K562 (cell line): ENCODE data around the gene PAM. TPM values are rescaled to one million over a fixed set of nuclear protein-coding genes. Genes with fewer than 3 reads are reported as not detected.

Source experiments
- ATAC-seq: fragments of 200-7000 bp; cut with Tn5 transposase; 3 replicates; pipeline ENCODE4 v1.9.1; 2020; ENCODE audit warnings: moderate library complexity
- BruUV-seq: library from RNA; stranded (reverse); fragments of 400-500 nt; replicated peaks from 2 replicates; lab custom pipeline; 2021; lab: Mats Ljungman, UMichigan
- CTCF ChIA-PET: fragments of 300-600 bp; formaldehyde crosslinking; extraction: SDS; loops from one replicate; lab custom pipeline; 2021; ENCODE audit warnings: low intra/inter-chr PET ratio; lab: Yijun Ruan, JAX
- POLR2A ChIA-PET: fragments of 300-600, 350-650 bp; sonication (Branson Sonifier 250); formaldehyde crosslinking; extraction: SDS; loops from one replicate; lab custom pipeline; 2021; ENCODE audit warnings: antibody characterized with exemption, inconsistent platforms; lab: Yijun Ruan, JAX
- DNase-seq, 4 experiments: peaks; one replicate each; pipeline versions ENCODE4 v3.0.0 to v3.0.0-alpha.2; 2011 to 2018; ENCODE audit warnings: low spot score in 3 of 4, mixed read lengths in 3 of 4; ENCODE audit errors: extremely low read depth in 1 of 4
- FAIRE-seq: peaks from 2 replicates; lab custom pipeline; 2011; peaks lifted over from hg19 to GRCh38; lab: Jason Lieb, UNC
- H2AFZ ChIP-seq: 2 replicates; pipeline ENCODE4 v1.6.0; 2011; ENCODE audit warnings: low read depth, low read length, control low read depth, inconsistent platforms
- H3K27ac ChIP-seq: fragments of 200-600 bp; 3 replicates; pipeline ENCODE4 v1.8.0; 2011; ENCODE audit warnings: low read depth, mild to moderate bottlenecking, control low read depth, inconsistent platforms, low read length, moderate library complexity, mixed read lengths; ENCODE audit errors: extremely low read depth
- H3K27me3 ChIP-seq, 2 experiments: fragments of 300-600 bp in 1 of 2; 2 replicates in 1 of 2; 3 replicates in 1 of 2; pipeline versions ENCODE4 v1.6.0 to v1.8.0; 2011; ENCODE audit warnings: inconsistent platforms in 2 of 2, low read length in 2 of 2, mild to moderate bottlenecking in 1 of 2, mixed read lengths in 1 of 2, moderate library complexity in 1 of 2; ENCODE audit not compliant: control insufficient read depth in 2 of 2, insufficient read depth in 2 of 2
- H3K36me3 ChIP-seq: fragments of 300-600 bp; 3 replicates; pipeline ENCODE4 v1.8.0; 2011; ENCODE audit warnings: mild to moderate bottlenecking, low read length, inconsistent platforms; ENCODE audit not compliant: control insufficient read depth, insufficient read depth
- H3K4me1 ChIP-seq, 2 experiments: fragments of 200-600 bp in 1 of 2; replicated peaks in 1 of 2; 2 replicates in 1 of 2; 3 replicates in 1 of 2; pipeline versions ENCODE4 v1.5.1 to v1.8.0; 2011; ENCODE audit warnings: inconsistent platforms in 2 of 2, low read length in 2 of 2, mild to moderate bottlenecking in 1 of 2, mixed read lengths in 1 of 2, moderate library complexity in 1 of 2; ENCODE audit not compliant: control insufficient read depth in 2 of 2, insufficient read depth in 2 of 2
- H3K4me2 ChIP-seq: 2 replicates; pipeline ENCODE4 v1.6.1; 2011; ENCODE audit warnings: low read length, control low read depth, inconsistent platforms, mixed read lengths; ENCODE audit not compliant: insufficient read depth
- H3K4me3 ChIP-seq: fragments of 200-600 bp; sonication (generic), shearing (Covaris generic); 2 replicates; pipeline ENCODE4 v1.5.1; 2016; ENCODE audit warnings: control low read depth, inconsistent platforms
- H3K79me2 ChIP-seq: fragments of 200-600 bp; 3 replicates; pipeline ENCODE4 v1.8.0; 2011; ENCODE audit warnings: low read length, inconsistent platforms; ENCODE audit not compliant: control insufficient read depth, insufficient read depth
- H3K9ac ChIP-seq, 2 experiments: 2 replicates each; pipeline versions ENCODE4 v1.6.0 to v1.6.1; 2011; ENCODE audit warnings: low read depth in 2 of 2, low read length in 2 of 2, control low read depth in 1 of 2, inconsistent platforms in 1 of 2, mild to moderate bottlenecking in 1 of 2, mixed read lengths in 1 of 2; ENCODE audit not compliant: insufficient read depth in 1 of 2
- H3K9me1 ChIP-seq: one replicate; pipeline ENCODE4 v1.6.0; 2011; ENCODE audit warnings: inconsistent platforms, mild to moderate bottlenecking, low read length, moderate library complexity; ENCODE audit not compliant: control insufficient read depth, insufficient read depth
- H3K9me3 ChIP-seq: replicated peaks from 2 replicates; pipeline ENCODE4 v1.5.1; 2011; ENCODE audit warnings: low read depth, low read length, inconsistent platforms; ENCODE audit not compliant: control insufficient read depth, insufficient read depth
- H4K20me1 ChIP-seq: replicated peaks from 2 replicates; pipeline ENCODE4 v1.6.1; 2011; ENCODE audit warnings: low read length, inconsistent platforms, mixed read lengths; ENCODE audit not compliant: control insufficient read depth, insufficient read depth
- ARID1B ChIP-seq: fragments of 450-650 bp; IDR thresholded peaks from 2 replicates; pipeline ENCODE4 v1.6.1; 2016; ENCODE audit warnings: antibody characterized with exemption, mild to moderate bottlenecking, inconsistent platforms
- CBFB ChIP-seq: sonication (generic); formaldehyde crosslinking; IDR thresholded peaks from 2 replicates; pipeline ENCODE4 v1.4.0; 2020; ENCODE audit warnings: mild to moderate bottlenecking, missing genetic modification reagents
- CTCFL ChIP-seq: IDR thresholded peaks from 2 replicates; pipeline ENCODE4 v1.6.1; 2011; ENCODE audit warnings: borderline replicate concordance, low read depth, mild to moderate bottlenecking, moderate library complexity, low read length; ENCODE audit not compliant: insufficient read depth, poor library complexity, severe bottlenecking
- HSF4 ChIP-seq: fragments of 250-450 bp; sonication (Bioruptor Pico); IDR thresholded peaks from 2 replicates; pipeline ENCODE4 v2.1.2; 2022; ENCODE audit warnings: mild to moderate bottlenecking, moderate library complexity, borderline replicate concordance
- KLF1 ChIP-seq: fragments of 450-650 bp; IDR thresholded peaks from 2 replicates; pipeline ENCODE4 v1.6.1; 2016; ENCODE audit warnings: missing genetic modification characterization, missing compliant biosample characterization
- LCOR ChIP-seq: sonication (generic); formaldehyde crosslinking; IDR thresholded peaks from 2 replicates; pipeline ENCODE4 v1.8.0; 2022; ENCODE audit warnings: mild to moderate bottlenecking, missing genetic modification reagents
- OTX1 ChIP-seq: fragments of 450-650 bp; formaldehyde crosslinking; IDR thresholded peaks from 2 replicates; pipeline ENCODE4 v1.4.0; 2022; ENCODE audit warnings: mild to moderate bottlenecking
- RBFOX2 ChIP-seq: fragments of 200-400 bp; formaldehyde crosslinking; IDR thresholded peaks from 2 replicates; pipeline ENCODE4 v1.6.1; 2017; ENCODE audit warnings: low read depth, mild to moderate bottlenecking, low read length, moderate library complexity
- SMARCE1 ChIP-seq: fragments of 450-650 bp; IDR thresholded peaks from 2 replicates; pipeline ENCODE4 v1.7.1; 2016; ENCODE audit warnings: mild to moderate bottlenecking
- SRF ChIP-seq, 2 experiments: fragments of 250-450, 450-650 bp in 1 of 2; sonication (Bioruptor Pico) in 1 of 2; sonication (generic) in 1 of 2; formaldehyde crosslinking; IDR thresholded peaks; 2 replicates each; pipeline versions ENCODE4 v1.5.0 to v1.5.1; 2020 to 2022; ENCODE audit warnings: mild to moderate bottlenecking in 1 of 2, missing genetic modification reagents in 1 of 2
- STAT5B ChIP-seq: fragments of 250-450 bp; sonication (Bioruptor Pico); IDR thresholded peaks from 2 replicates; pipeline ENCODE4 v1.8.0; 2021; ENCODE audit warnings: mild to moderate bottlenecking, inconsistent platforms
- TCF7L2 ChIP-seq: fragments of 150-350 bp; IDR thresholded peaks from 2 replicates; pipeline ENCODE4 v1.6.1; 2016; ENCODE audit warnings: low read depth, mild to moderate bottlenecking, low read length, moderate library complexity
- TEAD4 ChIP-seq, 2 experiments: sonication (generic) in 1 of 2; formaldehyde crosslinking in 1 of 2; IDR thresholded peaks; 2 replicates each; pipeline versions ENCODE4 v1.6.1 to v1.8.0; 2012 to 2022; ENCODE audit warnings: borderline replicate concordance in 1 of 2, inconsistent platforms in 1 of 2, low read length in 1 of 2, mild to moderate bottlenecking in 1 of 2, missing genetic modification reagents in 1 of 2
- TFE3 ChIP-seq: fragments of 450-650 bp; formaldehyde crosslinking; IDR thresholded peaks from 2 replicates; pipeline ENCODE4 v1.4.0; 2020; ENCODE audit warnings: mild to moderate bottlenecking, mixed read lengths
- ZNF121 ChIP-seq: sonication (generic); formaldehyde crosslinking; conservative IDR thresholded peaks from 2 replicates; pipeline ENCODE4 v1.8.0; 2022; ENCODE audit warnings: missing genetic modification reagents
- ZNF165 ChIP-seq: fragments of 250-450 bp; sonication (Bioruptor Pico); IDR thresholded peaks from 2 replicates; pipeline ENCODE4 v1.4.0; 2020; ENCODE audit warnings: borderline replicate concordance
- ZNF444 ChIP-seq: fragments of 250-450 bp; sonication (Bioruptor Pico); IDR thresholded peaks from 2 replicates; pipeline ENCODE4 v1.4.0; 2020; ENCODE audit warnings: mild to moderate bottlenecking, moderate library complexity
- ZNF551 ChIP-seq: fragments of 250-450 bp; sonication (Bioruptor Pico); IDR thresholded peaks from 2 replicates; pipeline ENCODE4 v1.5.0; 2021; ENCODE audit warnings: mild to moderate bottlenecking, moderate library complexity
- ZNF583 ChIP-seq: fragments of 250-450 bp; sonication (Bioruptor Pico); IDR thresholded peaks from 2 replicates; pipeline ENCODE4 v1.4.0; 2020
- WGBS: fragments of 100-300 bp; shearing (Covaris generic); methylation state at CpG from one replicate; pipeline ENCODE4 v1.1.6; 2016; ENCODE audit warnings: low coverage, mixed read lengths; ENCODE audit not compliant: insufficient coverage; ENCODE audit errors: missing lambda C conversion rate; 5-methylcytosine and 5-hydroxymethylcytosine counted together
- in situ Hi-C: fragments of 300-500 bp; cut with MboI; formaldehyde crosslinking; loops from 4 replicates; pipeline ENCODE4 v1.15.0; 2018; ENCODE audit warnings: inconsistent platforms, mixed read lengths
- intact Hi-C: fragments of 100-400 bp; cut with micrococcal nuclease; formaldehyde crosslinking; loops from 2 replicates; pipeline ENCODE4 v1.14.2; 2022
- polyA plus RNA-seq, 8 experiments: library from polyadenylated mRNA; depleted of rRNA in 4 of 8; stranded (reverse) in 5 of 8; unstranded in 3 of 8; fragments of >200 nt; fragmentation: Nextera tagmentation in 2 of 8; fragmentation: Illumina TruSeq in 1 of 8; extraction: Ambion mirVana in 2 of 8; extraction: Trizol in 1 of 8; gene quantifications; 2 replicates each; pipeline versions ENCODE4 v1.2.1 to v1.2.3, GENCODE V29; 2011 to 2014; ENCODE audit warnings: inconsistent platforms in 1 of 8, missing spikeins in 1 of 8
- total RNA-seq, 7 experiments: library from RNA; depleted of rRNA in 6 of 7; stranded (reverse); fragments of >200 nt in 6 of 7; fragmentation: Illumina TruSeq in 2 of 7; extraction: Trizol in 2 of 7; gene quantifications; 2 replicates each; pipeline versions ENCODE4 v1.2.1 to v1.2.3, GENCODE V29; 2011 to 2021; ENCODE audit warnings: low replicate concordance in 1 of 7

PAM gene
- total and polyA plus RNA-seq, 9 of the 15 experiments (the other 6 are each of a cell fraction or from before 2014, with no cell fraction given) = 0.39 to 3.1 (median 0.77) TPM

GRCh38 chr5:102762095-102762534 lies 7.0 kb downstream of the PAM start (continued):
- TF ChIP-seq HSF4 (no peak), ZNF165 (no peak), ZNF583 (CRISPR knock-in tag) (no peak), RBFOX2 (no peak), ZNF444 (CRISPR knock-in tag) (no peak), SRF (CRISPR knock-in tag; IDR thresholded peaks at IDR 0.05) (no peak), TEAD4 (IDR thresholded peaks at IDR 0.05; ENCODE audit: low read length) (no peak), TEAD4 (CRISPR knock-in tag; IDR thresholded peaks at IDR 0.05; ENCODE audit: borderline replicate concordance) (no peak), ARID1B (no peak)

- Histone ChIP-seq H3K4me3 (no peak overlapping the region), H3K27ac (no peak overlapping the region), H3K9me3 (no peaks in the 10 kb centered on the region), H3K9ac (no peak overlapping the region), H3K4me2 (no peak overlapping the region), H3K27me3 (no peaks in the 10 kb centered on the region), H3K4me1 (no peaks in the 10 kb centered on the region), H3K79me2 (no peaks in the 10 kb centered on the region), H3K9me1 (no peaks in the 10 kb centered on the region), H4K20me1 (no peaks in the 10 kb centered on the region), H2AFZ (no peak overlapping the region), H3K36me3 (no peaks in the 10 kb centered on the region)
- CTCF ChIA-PET = no interaction called here
- no peak for DNase-seq
- no peak for ATAC-seq
- WGBS = 0% methylated on average over 4 of the region's 4 CpGs
- in situ Hi-C loops (no loop called here), intact Hi-C loops (no loop called here)
- FAIRE-seq = no peak
- no TSS peak for BruUV-seq
- POLR2A ChIA-PET = interaction anchor here (1.2 kb wide), 1 partner anchor 37 kb away, joined by 3 read pairs; no protein-coding TSS in a partner anchor
- TF ChIP-seq TFE3 (CRISPR knock-in tag) (no peak), SMARCE1 (no peak), OTX1 (CRISPR knock-in tag) (no peak), ZNF551 (CRISPR knock-in tag) (no peak), LCOR (CRISPR knock-in tag) (no peak), CTCFL (no peak), CBFB (CRISPR knock-in tag) (no peak), ZNF121 (CRISPR knock-in tag) (no peak), TCF7L2 (no peak), KLF1 (tag) (no peak), STAT5B (CRISPR knock-in tag) (no peak)
Observed at GRCh38 chr5:102762562-102763227, 7.6 kb downstream of the PAM start.
